ENCODE data around the gene WNT5A. TPM values are rescaled to one million over a fixed set of nuclear protein-coding genes. Genes with fewer than 3 reads are reported as not detected.

Gene WNT5A
- total and polyA plus RNA-seq, 9 of the 15 experiments (the other 6 are each of a cell fraction or from before 2014, with no cell fraction given) = 0.11 TPM; not detected in 8

DNA sequence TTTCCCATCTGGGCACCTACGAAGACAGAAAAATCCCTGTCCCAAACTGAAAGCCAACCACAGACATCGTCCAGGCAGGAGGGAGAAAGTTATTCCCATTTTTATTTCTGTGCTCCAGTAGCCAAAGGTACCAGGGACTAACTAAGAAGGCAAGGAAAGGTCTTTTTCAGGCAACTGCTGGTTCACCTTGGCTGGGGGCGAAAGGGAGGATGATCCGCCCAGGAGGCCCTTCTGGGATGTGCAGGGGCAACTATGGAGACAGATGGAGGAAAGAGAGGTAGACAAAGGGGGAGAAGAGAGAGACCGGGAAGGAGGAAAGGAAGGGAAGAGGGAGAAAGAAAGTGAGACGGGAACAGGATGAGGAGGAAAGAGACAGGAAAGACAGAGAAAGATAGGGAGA lies 13.3 kb downstream of the WNT5A start:
- H3K4me3 ChIP-seq = no peak overlapping the region
- ChIA-PET CTCF (ENCODE audit: low intra/inter-chr PET ratio) (no interaction called here), POLR2A (no interaction called here)
- BruUV-seq (replicated peaks) = no TSS peak
- H3K27ac ChIP-seq (ENCODE audit: extremely low read depth, low read depth, low read length) = no peak overlapping the region
- H3K4me2 ChIP-seq (ENCODE audit: insufficient read depth, low read length) = no peak overlapping the region
- TF ChIP-seq TAL1 (IDR thresholded peaks at IDR 0.05) (no peak), MXI1 (IDR thresholded peaks at IDR 0.05; ENCODE audit: low read depth, low read length) (no peak), SREBF1 (IDR thresholded peaks at IDR 0.05; ENCODE audit: borderline replicate concordance, low read depth, low read length) (no peak), SRSF7 (optimal IDR thresholded peaks at IDR 0.05; ENCODE audit: low read depth, low read length) (no peak), FOS (IDR thresholded peaks at IDR 0.05; ENCODE audit: extremely low read depth, insufficient read length) (no peak), POU5F1 (IDR thresholded peaks at IDR 0.05; ENCODE audit: borderline replicate concordance, low read depth, low read length, partially characterized antibody) (no peak), ZNF347 (CRISPR knock-in tag; IDR thresholded peaks at IDR 0.05; ENCODE audit: low read depth) (no peak), TCF3 (CRISPR knock-in tag; IDR thresholded peaks at IDR 0.05) (no peak), NFYB (IDR thresholded peaks at IDR 0.05; ENCODE audit: extremely low read depth, insufficient read length) (no peak), JUNB (CRISPR knock-in tag; conservative IDR thresholded peaks at IDR 0.05) (no peak), GATA2 (CRISPR knock-in tag; IDR thresholded peaks at IDR 0.05) (no peak), RFX5 (IDR thresholded peaks at IDR 0.05; ENCODE audit: low read depth, low read length) (no peak), ZC3H4 (CRISPR knock-in tag; IDR thresholded peaks at IDR 0.05; ENCODE audit: borderline replicate concordance) (no peak), ZKSCAN1 (IDR thresholded peaks at IDR 0.05; ENCODE audit: low read depth, low read length) (no peak), ZNF589 (CRISPR knock-in tag; IDR thresholded peaks at IDR 0.05; ENCODE audit: low read depth) (no peak), ZFX (CRISPR knock-in tag; IDR thresholded peaks at IDR 0.05) (no peak), CHCHD3 (CRISPR knock-in tag; IDR thresholded peaks at IDR 0.05) (no peak)
- TF ChIP-seq, protein P1, sequence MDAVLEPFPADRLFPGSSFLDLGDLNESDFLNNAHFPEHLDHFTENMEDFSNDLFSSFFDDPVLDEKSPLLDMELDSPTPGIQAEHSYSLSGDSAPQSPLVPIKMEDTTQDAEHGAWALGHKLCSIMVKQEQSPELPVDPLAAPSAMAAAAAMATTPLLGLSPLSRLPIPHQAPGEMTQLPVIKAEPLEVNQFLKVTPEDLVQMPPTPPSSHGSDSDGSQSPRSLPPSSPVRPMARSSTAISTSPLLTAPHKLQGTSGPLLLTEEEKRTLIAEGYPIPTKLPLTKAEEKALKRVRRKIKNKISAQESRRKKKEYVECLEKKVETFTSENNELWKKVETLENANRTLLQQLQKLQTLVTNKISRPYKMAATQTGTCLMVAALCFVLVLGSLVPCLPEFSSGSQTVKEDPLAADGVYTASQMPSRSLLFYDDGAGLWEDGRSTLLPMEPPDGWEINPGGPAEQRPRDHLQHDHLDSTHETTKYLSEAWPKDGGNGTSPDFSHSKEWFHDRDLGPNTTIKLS (IDR thresholded peaks at IDR 0.05; ENCODE audit: borderline replicate concordance, low read depth) = no peak
- TF ChIP-seq, protein P2, sequence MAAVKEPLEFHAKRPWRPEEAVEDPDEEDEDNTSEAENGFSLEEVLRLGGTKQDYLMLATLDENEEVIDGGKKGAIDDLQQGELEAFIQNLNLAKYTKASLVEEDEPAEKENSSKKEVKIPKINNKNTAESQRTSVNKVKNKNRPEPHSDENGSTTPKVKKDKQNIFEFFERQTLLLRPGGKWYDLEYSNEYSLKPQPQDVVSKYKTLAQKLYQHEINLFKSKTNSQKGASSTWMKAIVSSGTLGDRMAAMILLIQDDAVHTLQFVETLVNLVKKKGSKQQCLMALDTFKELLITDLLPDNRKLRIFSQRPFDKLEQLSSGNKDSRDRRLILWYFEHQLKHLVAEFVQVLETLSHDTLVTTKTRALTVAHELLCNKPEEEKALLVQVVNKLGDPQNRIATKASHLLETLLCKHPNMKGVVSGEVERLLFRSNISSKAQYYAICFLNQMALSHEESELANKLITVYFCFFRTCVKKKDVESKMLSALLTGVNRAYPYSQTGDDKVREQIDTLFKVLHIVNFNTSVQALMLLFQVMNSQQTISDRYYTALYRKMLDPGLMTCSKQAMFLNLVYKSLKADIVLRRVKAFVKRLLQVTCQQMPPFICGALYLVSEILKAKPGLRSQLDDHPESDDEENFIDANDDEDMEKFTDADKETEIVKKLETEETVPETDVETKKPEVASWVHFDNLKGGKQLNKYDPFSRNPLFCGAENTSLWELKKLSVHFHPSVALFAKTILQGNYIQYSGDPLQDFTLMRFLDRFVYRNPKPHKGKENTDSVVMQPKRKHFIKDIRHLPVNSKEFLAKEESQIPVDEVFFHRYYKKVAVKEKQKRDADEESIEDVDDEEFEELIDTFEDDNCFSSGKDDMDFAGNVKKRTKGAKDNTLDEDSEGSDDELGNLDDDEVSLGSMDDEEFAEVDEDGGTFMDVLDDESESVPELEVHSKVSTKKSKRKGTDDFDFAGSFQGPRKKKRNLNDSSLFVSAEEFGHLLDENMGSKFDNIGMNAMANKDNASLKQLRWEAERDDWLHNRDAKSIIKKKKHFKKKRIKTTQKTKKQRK (IDR thresholded peaks at IDR 0.05; ENCODE audit: borderline replicate concordance, low read depth, low read length) = no peak
- WGBS (ENCODE audit: insufficient coverage, low coverage, missing lambda C conversion rate) = 0% methylated on average over 6 of the region's 6 CpGs
- ATAC-seq (no peak), FAIRE-seq (no peak), DNase-seq (ENCODE audit: extremely low read depth in 1 of 4, low spot score in 3 of 4) (no peak)
- intact Hi-C loops (cut with micrococcal nuclease) = no loop called here
- H4K20me1 ChIP-seq (replicated peaks; ENCODE audit: control insufficient read depth, insufficient read depth, low read length) = no peaks in the 10 kb centered on the region
- H3K79me2 ChIP-seq (ENCODE audit: control insufficient read depth, insufficient read depth, low read length) = no peaks in the 10 kb centered on the region
- no peaks in the 10 kb centered on the region for H3K9me3 ChIP-seq (replicated peaks; ENCODE audit: control insufficient read depth, insufficient read depth, low read depth, low read length)
- in situ Hi-C loops (cut with MboI) = no loop called here
- peaks cover 0 to 4% of the 10 kb centered on the region in 2 experiments; a peak in 2 of 5 replicates for H3K4me1 ChIP-seq (replicated peaks in 1 of 2; ENCODE audit: control insufficient read depth in 2 of 2, insufficient read depth in 2 of 2, low read length in 2 of 2)
- peaks cover 2 to 15% of the 10 kb centered on the region in 2 experiments; a peak in 3 of 5 replicates for H3K27me3 ChIP-seq (ENCODE audit: control insufficient read depth in 2 of 2, insufficient read depth in 2 of 2, low read length in 2 of 2)
- no peak overlapping the region for H2AFZ ChIP-seq (ENCODE audit: low read depth, low read length)
- H3K9ac ChIP-seq (ENCODE audit: insufficient read depth in 1 of 2, low read depth in 2 of 2, low read length in 2 of 2) = no peak overlapping the region
- H3K36me3 ChIP-seq (ENCODE audit: control insufficient read depth, insufficient read depth, low read length) = no peaks in the 10 kb centered on the region
- no peaks in the 10 kb centered on the region for H3K9me1 ChIP-seq (ENCODE audit: control insufficient read depth, insufficient read depth, low read length)

Data from K562 (cell line).